Smooth muscle cell (in vitro differentiated cells): Measurements from ENCODE around the gene PLOD1. TPM values are rescaled to one million over a fixed set of nuclear protein-coding genes. Genes with fewer than 3 reads are reported as not detected.

Experiments
- DNase-seq: peaks from one replicate; lab custom pipeline; 2025; ENCODE audit not compliant: unreplicated experiment; lab: John Stamatoyannopoulos, UW
- H2AFZ ChIP-seq: fragments of 200-600 bp; sonication (generic); 2 replicates; pipeline ENCODE4 v1.6.0; 2016; ENCODE audit warnings: antibody characterized with exemption, low read depth, mild to moderate bottlenecking
- H3F3A ChIP-seq: fragments of 200-600 bp; sonication (generic); 2 replicates; pipeline ENCODE4 v1.6.0; 2017; ENCODE audit warnings: antibody characterized with exemption, low read depth
- H3K27ac ChIP-seq: fragments of 200-600 bp; sonication (generic); 2 replicates; pipeline ENCODE4 v1.5.1; 2016; ENCODE audit warnings: low read depth, mild to moderate bottlenecking
- H3K27me3 ChIP-seq: fragments of 200-600 bp; sonication (generic); 2 replicates; pipeline ENCODE4 v1.6.1; 2016; ENCODE audit warnings: low read depth, mild to moderate bottlenecking
- H3K36me3 ChIP-seq: fragments of 200-600 bp; sonication (generic); 2 replicates; pipeline ENCODE4 v1.5.1; 2016; ENCODE audit warnings: low read depth
- H3K4me1 ChIP-seq: fragments of 200-600 bp; sonication (generic); 2 replicates; pipeline ENCODE4 v1.5.1; 2016; ENCODE audit warnings: low read depth
- H3K4me2 ChIP-seq: fragments of 200-600 bp; sonication (generic); 2 replicates; pipeline ENCODE4 v1.6.0; 2016; ENCODE audit warnings: mild to moderate bottlenecking
- H3K4me3 ChIP-seq: fragments of 200-600 bp; sonication (generic); 2 replicates; pipeline ENCODE4 v1.5.1; 2016; ENCODE audit warnings: mild to moderate bottlenecking
- H3K79me2 ChIP-seq: fragments of 200-600 bp; sonication (generic); 2 replicates; pipeline ENCODE4 v1.6.0; 2016; ENCODE audit warnings: low read depth, mild to moderate bottlenecking
- H3K9ac ChIP-seq: fragments of 200-600 bp; sonication (generic); 2 replicates; pipeline ENCODE4 v1.6.0; 2016; ENCODE audit warnings: low read depth
- H3K9me3 ChIP-seq: fragments of 200-600 bp; sonication (generic); replicated peaks from 2 replicates; pipeline ENCODE4 v1.5.1; 2016; ENCODE audit warnings: low read depth
- H4K20me1 ChIP-seq: fragments of 200-600 bp; sonication (generic); 2 replicates; pipeline ENCODE4 v1.6.0; 2016; ENCODE audit warnings: low read depth
- CTCF ChIP-seq: fragments of 200-600 bp; sonication (generic); IDR thresholded peaks from 2 replicates; pipeline ENCODE4 v1.5.1; 2017; ENCODE audit warnings: borderline replicate concordance, mild to moderate bottlenecking, antibody characterized with exemption; ENCODE audit not compliant: insufficient read depth, poor library complexity, severe bottlenecking
- WGBS: methylation state at CpG from one replicate; pipeline ENCODE4 v1.1.7; 2016; ENCODE audit warnings: low lambda C conversion rate; 5-methylcytosine and 5-hydroxymethylcytosine counted together
- polyA plus RNA-seq: library from polyadenylated mRNA; unstranded; fragments of >200 nt; fragmentation: Nextera tagmentation; extraction: Ambion mirVana; gene quantifications from 2 replicates; pipeline ENCODE4 v1.2.1, GENCODE V29; 2016
- total RNA-seq: library from RNA; depleted of rRNA; stranded (reverse); fragments of >200 nt; gene quantifications from 2 replicates; pipeline ENCODE4 v1.2.3, GENCODE V29; 2014

Gene PLOD1
- total and polyA plus RNA-seq, 2 experiments from 2014 or later, result 292 to 559 TPM

GRCh38 chr1:11990303-11991032 lies 56.0 kb downstream of the PLOD1 start:
- Histone ChIP-seq H3K36me3 (peaks cover 4% of the 10 kb centered on the region), H3K4me2 (no peak overlapping the region), H3K79me2 (peaks cover 15% of the 10 kb centered on the region), H3K4me3 (no peak overlapping the region), H3K4me1 (no peaks in the 10 kb centered on the region), H3K27me3 (no peaks in the 10 kb centered on the region), H3K9me3 (no peaks in the 10 kb centered on the region), H4K20me1 (peaks cover 55% of the 10 kb centered on the region), H3K9ac (no peak overlapping the region), H3F3A (no peaks in the 10 kb centered on the region), H2AFZ (no peak overlapping the region), H3K27ac (no peak overlapping the region)
- 90% methylated on average over 10 of the region's 10 CpGs for WGBS
- no peak for TF ChIP-seq CTCF
- DNase-seq, result no peak

- peaks cover 40% of the 10 kb centered on the region for H4K20me1 ChIP-seq
- no peak overlapping the region for H3K9ac ChIP-seq
- H2AFZ ChIP-seq, result no peak overlapping the region
- no peaks in the 10 kb centered on the region for H3K9me3 ChIP-seq
- no peaks in the 10 kb centered on the region for H3K4me1 ChIP-seq
- H3K4me3 ChIP-seq, result no peak overlapping the region
- no peak for DNase-seq
- H3K4me2 ChIP-seq, result no peak overlapping the region
- H3K27me3 ChIP-seq, result no peaks in the 10 kb centered on the region
- H3K27ac ChIP-seq, result no peak overlapping the region
- peaks cover 6% of the 10 kb centered on the region for H3K79me2 ChIP-seq
- no peaks in the 10 kb centered on the region for H3F3A ChIP-seq
- peaks cover 4% of the 10 kb centered on the region for H3K36me3 ChIP-seq
- no peak for TF ChIP-seq CTCF
- WGBS, result 98% methylated on average over 16 of the region's 16 CpGs
Measured at GRCh38 chr1:11991969-11992676, 57.6 kb downstream of the PLOD1 start.

GRCh38 chr1:11997081-11997850 lies 62.7 kb downstream of the PLOD1 start:
- DNase-seq, result no peak
- Histone ChIP-seq H3K4me3 (no peak overlapping the region), H3K4me1 (no peaks in the 10 kb centered on the region), H3K27me3 (no peaks in the 10 kb centered on the region), H3K79me2 (no peaks in the 10 kb centered on the region), H3K27ac (no peak overlapping the region), H4K20me1 (no peaks in the 10 kb centered on the region), H3F3A (no peaks in the 10 kb centered on the region), H3K9ac (no peak overlapping the region), H3K36me3 (peaks cover 12% of the 10 kb centered on the region), H2AFZ (no peak overlapping the region), H3K9me3 (no peaks in the 10 kb centered on the region), H3K4me2 (no peak overlapping the region)
- WGBS, result 97% methylated on average over 5 of the region's 5 CpGs
- TF ChIP-seq CTCF, result no peak
